ENCODE results near the gene CYSRT1.

CYSRT1 gene

GRCh38 chr9:137212520-137212919, 12.5 kb upstream of the CYSRT1 start:
- DNase-seq, result no peak

DNA sequence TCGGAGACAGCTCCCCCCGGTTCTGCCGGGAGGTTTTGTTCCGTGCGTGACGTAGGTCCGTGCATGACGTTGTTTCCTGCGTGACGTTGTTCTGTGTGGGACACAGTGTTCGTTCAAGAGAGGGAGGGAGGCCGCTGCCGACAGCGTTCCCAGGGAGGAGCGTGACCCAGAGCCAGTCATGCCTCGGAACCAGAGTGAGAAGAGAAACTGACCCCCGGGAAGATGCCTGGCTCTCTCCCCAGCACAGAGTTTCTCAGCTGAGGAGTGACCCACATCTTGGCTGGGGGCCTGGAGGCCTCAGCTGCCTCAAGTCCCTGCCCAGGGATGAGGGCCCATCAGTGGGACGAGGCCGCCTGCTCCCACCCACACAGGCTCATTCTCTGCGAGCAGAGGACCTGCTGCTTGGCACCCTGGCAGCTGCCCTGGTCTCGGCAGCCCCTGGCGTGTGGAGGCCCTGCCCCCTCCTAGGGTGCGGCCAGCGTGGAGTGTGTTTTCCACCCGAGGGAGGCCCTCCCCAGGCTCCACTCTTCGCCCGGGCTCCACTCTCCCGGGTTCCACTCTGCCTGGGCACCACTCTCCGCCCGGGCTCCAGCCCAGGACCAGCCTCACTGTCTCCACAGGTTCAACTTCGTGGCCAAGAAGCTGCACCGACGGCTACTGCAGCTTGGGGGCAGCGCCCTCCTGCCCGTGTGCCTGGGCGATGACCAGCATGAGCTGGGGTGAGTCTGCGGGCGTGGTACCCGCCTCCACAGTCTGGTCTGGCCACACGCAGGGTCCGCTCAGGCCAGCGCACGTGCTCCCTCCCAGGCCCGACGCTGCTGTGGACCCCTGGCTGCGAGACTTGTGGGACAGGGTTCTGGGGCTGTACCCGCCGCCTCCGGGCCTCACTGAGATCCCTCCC, 11.6 kb upstream of the CYSRT1 start:
- no peak for DNase-seq

DNA sequence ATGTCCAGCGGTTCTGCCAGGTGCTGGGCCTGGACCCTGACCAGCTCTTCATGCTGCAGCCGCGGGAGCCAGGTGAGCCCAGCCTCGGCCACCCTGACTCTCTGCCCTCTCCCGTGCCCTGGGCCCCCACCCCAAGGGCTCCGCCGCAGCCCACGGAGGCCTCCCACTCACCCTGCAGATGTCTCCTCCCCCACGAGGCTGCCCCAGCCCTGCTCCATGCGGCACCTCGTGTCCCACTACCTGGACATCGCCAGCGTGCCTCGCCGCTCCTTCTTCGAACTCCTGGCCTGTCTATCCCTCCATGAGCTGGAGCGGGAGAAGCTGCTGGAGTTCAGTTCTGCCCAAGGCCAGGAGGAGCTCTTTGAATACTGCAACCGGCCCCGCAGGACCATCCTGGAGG, 10.4 kb upstream of the CYSRT1 start:
- DNase-seq, result no peak

DNA sequence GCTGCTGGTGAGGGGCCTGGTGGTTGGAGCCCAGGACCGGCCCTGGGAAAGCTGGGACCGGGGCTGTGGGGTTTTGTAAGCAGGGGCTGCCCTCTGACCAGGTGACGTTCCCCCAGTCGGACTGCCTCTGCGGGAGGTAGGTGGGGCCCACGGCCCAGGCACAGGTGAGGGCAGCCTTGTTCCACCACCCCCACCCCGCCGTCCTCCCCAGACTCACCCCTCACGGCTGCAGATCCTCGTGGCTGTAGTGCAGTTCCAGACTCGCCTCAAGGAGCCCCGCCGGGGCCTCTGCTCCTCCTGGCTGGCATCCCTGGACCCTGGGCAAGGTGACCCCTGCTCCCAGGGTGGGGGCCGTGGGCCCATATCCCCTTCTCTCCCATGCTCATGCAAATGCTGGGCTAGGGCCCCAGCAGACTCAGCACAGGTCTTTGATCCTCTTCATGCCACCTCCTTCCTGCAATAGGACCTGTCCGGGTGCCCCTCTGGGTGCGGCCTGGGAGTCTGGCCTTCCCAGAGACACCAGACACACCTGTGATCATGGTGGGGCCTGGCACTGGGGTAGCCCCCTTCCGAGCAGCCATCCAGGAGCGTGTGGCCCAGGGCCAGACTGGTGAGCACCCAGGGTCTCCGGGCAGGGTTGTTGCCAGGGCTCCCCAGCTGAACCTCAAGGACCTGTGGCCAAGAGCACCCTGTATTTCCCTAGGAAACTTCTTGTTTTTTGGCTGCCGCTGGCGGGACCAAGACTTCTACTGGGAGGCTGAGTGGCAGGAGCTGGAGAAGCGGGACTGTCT, 9.6 kb upstream of the CYSRT1 start:
- no peak for DNase-seq

GRCh38 chr9:137216188-137216965, 8.6 kb upstream of the CYSRT1 start:
- DNase-seq, result no peak

GRCh38 chr9:137217276-137218211, 7.4 kb upstream of the CYSRT1 start:
- DNase-seq, result peak in 2 of 4 experiments; percentile 27 to 43

DNA sequence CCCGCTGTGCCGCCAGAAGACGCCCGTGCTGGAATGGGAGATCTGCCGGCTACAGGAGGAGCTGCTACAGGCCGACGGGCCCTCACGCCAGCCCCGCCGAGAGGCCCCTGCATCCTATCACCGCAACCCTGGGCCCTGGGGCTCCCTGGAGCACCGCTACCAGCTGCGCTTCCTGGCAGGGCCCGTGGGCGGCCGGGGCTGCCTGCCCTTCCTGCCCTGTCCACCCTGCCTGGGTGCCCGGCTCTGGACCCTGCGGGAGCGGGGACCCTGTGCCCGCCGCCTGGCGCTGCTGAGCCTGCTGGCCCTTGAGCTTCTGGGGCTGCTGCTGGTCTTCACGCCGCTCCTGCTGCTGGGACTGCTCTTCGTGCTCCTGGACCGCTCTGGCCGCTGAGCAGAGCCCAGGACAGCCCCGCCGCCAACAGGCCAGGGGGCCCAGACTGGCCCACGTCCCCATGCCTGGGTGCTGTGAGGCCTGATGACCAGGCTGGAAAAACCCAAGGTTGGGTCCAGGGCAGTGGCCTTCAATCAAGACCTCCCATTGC, 6.7 kb upstream of the CYSRT1 start:
- no peak for DNase-seq

DNA sequence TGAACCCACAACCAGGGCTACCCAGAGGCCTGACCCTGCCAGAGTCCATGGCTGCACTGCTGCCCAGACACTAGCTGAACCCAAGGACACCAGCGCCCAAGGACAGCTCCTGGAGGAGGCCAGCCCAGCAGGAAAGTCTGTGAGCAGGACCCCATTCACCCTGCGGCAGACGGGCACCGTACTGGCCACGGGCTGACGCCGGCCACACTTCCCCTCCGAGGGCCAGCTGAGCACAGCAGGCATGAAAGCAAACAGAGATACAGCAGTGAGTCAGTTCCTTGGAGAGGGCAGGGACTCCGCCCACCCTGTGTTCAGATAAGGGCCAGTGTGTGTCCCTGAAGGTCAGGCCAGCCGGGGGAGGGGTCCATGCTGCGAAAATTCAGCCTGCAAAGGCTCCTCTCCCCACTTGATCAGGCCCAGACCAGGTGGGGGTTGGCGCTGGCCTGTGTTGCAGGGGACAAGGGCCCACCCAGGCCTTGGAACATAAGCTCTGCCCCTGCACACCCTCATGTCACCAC, 6.2 kb upstream of the CYSRT1 start:
- peak; percentile 35 to 70 (median 60) for DNase-seq

DNA sequence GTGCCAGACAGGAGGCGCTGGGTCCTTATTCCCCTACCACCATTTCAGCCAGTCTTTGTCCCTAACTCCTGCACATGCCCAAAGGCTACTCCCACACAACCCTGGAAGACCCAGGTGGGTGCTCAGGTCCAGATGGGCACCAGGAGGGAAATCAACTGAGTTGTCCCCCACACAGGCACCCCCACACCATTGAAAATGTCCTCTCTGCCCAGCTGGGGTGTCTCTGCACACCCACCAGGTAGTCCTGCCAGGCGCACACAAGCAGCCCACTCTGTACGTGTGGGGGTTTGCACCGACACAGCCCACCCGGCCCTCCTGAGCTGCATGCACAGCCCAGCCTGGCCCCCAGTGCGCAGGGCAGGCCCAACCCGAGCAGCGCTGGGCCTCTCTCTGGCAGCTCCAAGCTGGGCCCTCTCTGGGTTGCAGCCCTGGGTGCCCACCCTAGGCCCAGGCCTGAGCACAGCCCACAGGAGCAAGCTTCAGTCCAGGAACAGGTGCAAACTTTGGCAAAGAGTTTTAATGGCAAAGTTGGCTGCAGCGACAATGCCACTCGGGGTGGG, 5.1 kb upstream of the CYSRT1 start:
- DNase-seq, result no peak

DNA sequence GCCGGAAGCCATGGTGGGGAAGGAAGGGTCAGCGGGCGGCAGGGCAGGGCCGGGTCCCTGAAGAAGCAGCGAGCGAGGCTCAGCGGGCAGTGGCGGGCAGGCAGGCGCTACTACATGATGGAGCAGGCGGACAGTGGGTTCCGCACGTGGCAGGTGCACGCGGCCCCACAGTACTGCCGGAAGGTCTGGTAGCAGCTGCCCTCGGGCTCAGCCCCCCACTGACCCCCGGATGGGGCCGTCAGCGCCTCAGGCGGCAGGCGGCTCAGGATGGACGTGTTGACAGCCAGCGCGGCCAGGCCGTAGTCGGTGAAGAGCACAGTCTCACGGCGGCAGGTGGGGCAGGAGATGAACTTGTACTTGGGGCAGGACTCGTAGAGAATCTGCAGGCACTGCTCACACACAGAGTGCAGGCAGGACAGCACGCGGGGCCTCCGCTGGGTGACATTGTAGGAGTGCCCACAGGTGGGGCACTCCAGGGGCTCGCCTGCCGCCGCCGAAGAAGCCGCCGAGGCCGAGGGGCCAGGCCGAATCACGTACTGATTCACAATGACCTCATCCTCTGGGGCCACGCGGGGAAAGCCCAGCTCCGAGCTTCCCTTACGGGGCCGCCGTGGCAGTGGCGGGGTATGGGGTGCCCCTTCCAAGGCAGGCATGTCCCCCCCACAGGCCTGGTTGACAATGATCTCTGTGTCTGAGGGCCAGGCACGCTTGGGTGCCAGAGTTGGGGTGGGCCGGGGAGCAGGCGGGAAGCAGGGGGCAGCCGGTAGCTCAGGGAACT, 4.5 kb upstream of the CYSRT1 start:
- DNase-seq, result no peak

DNA sequence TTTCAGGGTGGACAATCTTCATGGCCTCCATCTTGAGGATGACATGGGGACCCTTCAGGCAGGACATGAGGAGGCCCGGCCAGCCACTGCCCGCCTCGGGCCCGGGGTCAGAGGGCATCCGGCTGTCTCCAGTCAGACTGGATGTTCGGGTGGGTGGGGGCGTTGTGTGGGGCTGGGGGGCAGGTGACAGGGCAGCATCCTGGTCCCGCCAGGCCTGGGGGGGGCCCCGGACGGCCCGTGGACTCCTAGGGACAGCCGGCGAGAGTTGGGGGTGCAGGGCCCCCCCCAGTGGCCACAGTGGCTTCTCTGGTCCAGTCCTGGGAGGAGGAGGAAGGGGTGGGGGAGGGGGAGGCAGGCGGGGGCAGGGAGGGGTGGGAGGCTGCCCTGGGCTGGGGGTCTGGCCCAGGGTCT, 3.9 kb upstream of the CYSRT1 start:
- DNase-seq, result no peak

- DNase-seq, result no peak
Measured at GRCh38 chr9:137221506-137222111, 3.4 kb upstream of the CYSRT1 start.

DNA sequence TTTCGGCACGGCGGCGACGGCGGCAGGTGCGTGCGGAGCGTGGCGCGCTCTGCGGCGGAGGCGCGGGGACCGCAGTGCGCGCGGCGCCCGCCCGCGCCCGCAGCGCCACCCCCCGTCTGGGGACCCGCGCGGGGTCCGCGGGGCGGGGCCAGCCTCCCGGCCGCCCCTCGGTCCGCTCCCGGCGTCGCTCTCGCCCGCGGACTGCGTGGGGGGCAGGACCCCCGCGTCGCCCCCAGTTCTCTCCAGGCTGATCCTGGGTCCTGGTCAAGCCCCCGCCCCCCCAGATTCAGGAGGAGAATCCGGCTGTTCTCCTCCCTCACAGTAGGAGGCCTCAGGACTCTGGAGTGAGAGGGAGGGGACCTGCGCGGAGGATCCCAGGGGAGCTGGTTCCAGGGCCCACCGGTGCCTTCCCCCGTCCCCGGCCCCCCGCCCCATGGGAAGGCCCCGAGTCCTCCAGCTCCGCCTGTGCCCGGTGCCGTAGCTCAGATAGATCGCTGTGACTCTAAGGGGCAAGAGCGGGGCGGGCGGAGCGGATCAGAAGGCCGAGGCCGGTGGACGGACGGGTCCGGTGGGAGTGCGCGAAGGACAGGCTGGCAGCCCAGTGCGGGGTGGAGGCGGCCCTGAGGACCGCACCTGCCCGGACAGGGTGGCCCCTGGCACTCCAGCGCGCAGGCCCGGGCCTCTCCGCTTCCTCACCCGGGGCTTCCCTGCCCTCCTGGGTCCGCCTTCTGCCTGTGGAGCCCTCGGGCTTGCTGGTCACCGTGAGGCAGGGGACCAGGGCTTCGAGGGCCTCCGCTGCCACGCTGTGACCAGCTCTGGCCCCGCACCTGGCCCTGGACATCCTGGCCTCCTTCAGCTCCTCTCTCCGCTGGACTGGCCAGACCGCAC, 2.5 kb upstream of the CYSRT1 start, which contains the start of gene RNF208:
RNF208 (minus strand) TSS at position 51 of the 888 bp plus-strand sequence. CDS start 1,028 bp downstream, outside the sequence.
- DNase-seq, result peak in 2 of 4 experiments; percentile 29 to 38

- DNase-seq, result peak; percentile 99 to 100 (median 100)
Measured at GRCh38 chr9:137223078-137223970, 1.6 kb upstream of the CYSRT1 start.

DNA sequence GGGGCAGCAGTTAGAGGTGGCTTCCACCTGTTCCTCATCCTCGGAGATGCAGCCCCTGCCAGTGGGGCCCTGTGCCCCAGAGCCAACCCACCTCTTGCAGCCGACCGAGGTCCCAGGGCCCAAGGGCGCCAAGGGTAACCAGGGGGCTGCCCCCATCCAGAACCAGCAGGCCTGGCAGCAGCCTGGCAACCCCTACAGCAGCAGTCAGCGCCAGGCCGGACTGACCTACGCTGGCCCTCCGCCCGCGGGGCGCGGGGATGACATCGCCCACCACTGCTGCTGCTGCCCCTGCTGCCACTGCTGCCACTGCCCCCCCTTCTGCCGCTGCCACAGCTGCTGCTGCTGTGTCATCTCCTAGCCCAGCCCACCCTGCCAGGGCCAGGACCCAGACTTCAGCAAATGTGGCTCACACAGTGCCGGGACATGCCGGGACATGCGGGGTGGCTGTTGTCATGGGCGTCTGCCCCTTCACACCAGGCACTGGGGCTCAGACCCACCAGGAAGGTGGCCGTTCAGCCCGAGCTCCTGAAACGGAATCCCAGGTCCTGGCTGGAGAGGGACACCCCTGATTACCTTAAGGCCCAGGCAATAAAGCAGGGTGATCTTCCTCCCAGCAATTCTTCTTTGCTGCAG, 841 bp downstream of the CYSRT1 start:
- DNase-seq, result no peak

GRCh38 chr9:137226338-137227053, 1.5 kb downstream of the CYSRT1 start:
- no peak for DNase-seq

All from suppressor macrophage (primary cell).